GM12891 (cell line): ENCODE data around the gene BRMS1.
"Not testable (repeated sequence)": the region's sequence is repeated elsewhere in the genome, so short reads cannot be mapped to it uniquely, and the experiment has no call there.

Experiments
- PAX5 ChIP-seq: IDR thresholded peaks from 2 replicates; pipeline ENCODE4 v1.6.1; 2011; ENCODE audit warnings: low read length, moderate library complexity, mild to moderate bottlenecking; ENCODE audit not compliant: insufficient read depth, severe bottlenecking
- POLR2A ChIP-seq: IDR thresholded peaks from 2 replicates; pipeline ENCODE4 v1.6.1; 2011; ENCODE audit warnings: low read depth, low read length, control low read depth
- POLR2AphosphoS5 ChIP-seq: IDR thresholded peaks from 2 replicates; pipeline ENCODE4 v1.6.1; 2011; ENCODE audit warnings: low read depth, low read length, control low read depth
- SPI1 ChIP-seq: IDR thresholded peaks from 2 replicates; pipeline ENCODE4 v1.6.1; 2011; ENCODE audit warnings: low read depth, low read length, control low read depth
- TAF1 ChIP-seq: IDR thresholded peaks from 2 replicates; pipeline ENCODE4 v1.6.1; 2011; ENCODE audit warnings: low read depth, low read length, control low read depth

GRCh38 chr11:66373690-66374287 lies 28.9 kb upstream of the BRMS1 start:
- TF ChIP-seq POLR2A, TAF1, SPI1, POLR2AphosphoS5, PAX5: not testable (repeated sequence)
